D341Med (cell line): ENCODE results near the gene MED29.

Source experiments
- DNase-seq: peaks from one replicate; pipeline ENCODE4 v3.0.0; 2012; ENCODE audit warnings: low spot score

The MED29 gene, protein sequence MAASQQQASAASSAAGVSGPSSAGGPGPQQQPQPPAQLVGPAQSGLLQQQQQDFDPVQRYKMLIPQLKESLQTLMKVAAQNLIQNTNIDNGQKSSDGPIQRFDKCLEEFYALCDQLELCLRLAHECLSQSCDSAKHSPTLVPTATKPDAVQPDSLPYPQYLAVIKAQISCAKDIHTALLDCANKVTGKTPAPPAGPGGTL

GRCh38 chr19:39390751-39391437, at the start of gene MED29, which contains the start of gene PAF1:
TSS of gene MED29 (plus strand) at chr19:39391378. CDS start at chr19:39391423, 45 bp downstream.
TSS of gene PAF1 (minus strand) at chr19:39391106. CDS start at chr19:39390864, 242 bp downstream.
- peak; percentile 95 for DNase-seq

DNA sequence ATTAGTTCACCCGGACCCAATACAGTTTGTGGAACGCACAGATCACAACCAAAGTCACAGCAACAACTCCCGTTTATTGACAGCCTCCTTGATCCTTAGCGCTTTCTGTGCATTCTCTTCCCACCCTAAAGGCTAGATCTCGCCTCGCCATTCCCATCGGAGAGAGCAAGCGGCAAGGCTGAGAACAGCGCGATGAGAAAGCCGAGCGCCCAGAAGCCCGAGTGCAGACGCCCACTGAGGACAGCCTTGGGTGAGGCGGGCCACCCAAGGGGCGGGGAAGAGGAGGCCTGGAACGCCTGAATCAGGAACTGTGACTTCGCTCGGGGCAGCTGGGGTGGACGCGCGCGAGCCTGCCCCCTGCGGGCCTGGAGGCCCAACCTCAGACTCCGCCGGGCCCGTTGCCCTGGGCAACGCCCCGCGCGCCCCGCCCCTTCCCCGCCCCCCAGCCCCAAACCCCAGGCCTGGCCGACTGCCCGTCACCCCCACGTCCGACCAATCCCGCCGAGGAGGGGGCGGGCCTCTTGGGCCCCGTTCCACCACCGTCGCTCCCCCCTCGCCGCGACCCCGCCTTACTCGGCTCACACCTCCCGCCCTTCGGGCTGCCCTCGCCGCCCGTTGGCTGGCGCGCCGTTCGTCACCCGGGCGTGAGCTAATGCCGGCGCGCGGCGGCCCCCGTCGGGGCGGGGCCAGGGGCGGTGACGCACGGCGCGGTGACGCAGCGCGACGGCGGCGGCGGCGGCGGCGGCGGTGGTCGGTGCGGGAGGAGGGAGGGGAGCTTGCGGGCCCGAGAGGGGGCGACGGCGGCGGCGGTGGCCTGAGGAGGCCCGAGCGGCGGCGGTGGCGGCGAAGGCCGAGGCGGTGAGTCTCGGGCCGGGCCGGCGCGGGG, 49.2 kb upstream of the MED29 start, which contains the start of gene SAMD4B:
TSS of gene SAMD4B (plus strand) at position 703 of the 886 bp plus-strand sequence. CDS start 14,473 bp downstream, outside the sequence.
- peak; percentile 99 for DNase-seq

DNA sequence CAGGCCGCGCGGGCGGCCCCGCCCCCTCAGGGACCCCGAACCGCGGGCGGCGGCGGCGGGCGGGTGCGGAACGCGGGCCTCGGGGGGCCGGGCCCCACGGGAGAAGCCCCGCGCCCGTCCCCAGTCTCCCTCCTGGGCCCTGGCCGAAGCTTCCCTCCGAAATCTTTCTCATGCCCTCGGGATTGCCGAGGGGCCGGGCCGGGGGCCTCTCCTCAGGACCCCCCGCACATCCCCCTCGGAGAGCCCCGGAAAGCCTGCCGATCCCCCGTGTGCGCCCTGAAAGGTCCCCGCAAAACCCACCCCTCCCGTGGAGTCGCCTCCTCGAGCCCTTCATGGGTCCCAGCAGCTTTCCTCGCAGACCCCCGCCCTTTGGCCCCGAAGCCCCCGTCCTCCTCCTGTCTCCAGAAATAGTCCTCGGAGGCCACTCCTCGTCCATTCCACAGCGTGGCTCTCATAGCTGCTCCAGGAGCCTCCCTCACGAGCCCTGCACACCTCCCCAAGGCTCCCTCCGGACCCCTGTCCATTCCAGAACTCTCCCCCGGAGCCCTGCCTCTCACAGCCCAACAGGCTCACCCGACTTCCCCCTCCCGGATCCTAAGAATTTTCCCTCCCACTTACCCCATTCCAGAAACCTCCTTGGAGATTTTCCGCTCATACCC, 48.4 kb upstream of the MED29 start:
- no peak for DNase-seq

GRCh38 chr19:39345956-39346355, 45.2 kb upstream of the MED29 start:
- no peak for DNase-seq

GRCh38 chr19:39347332-39348164, 43.6 kb upstream of the MED29 start:
- no peak for DNase-seq

GRCh38 chr19:39349326-39349725, 41.9 kb upstream of the MED29 start:
- DNase-seq, result no peak

GRCh38 chr19:39350156-39350555, 41.0 kb upstream of the MED29 start:
- no peak for DNase-seq

DNA sequence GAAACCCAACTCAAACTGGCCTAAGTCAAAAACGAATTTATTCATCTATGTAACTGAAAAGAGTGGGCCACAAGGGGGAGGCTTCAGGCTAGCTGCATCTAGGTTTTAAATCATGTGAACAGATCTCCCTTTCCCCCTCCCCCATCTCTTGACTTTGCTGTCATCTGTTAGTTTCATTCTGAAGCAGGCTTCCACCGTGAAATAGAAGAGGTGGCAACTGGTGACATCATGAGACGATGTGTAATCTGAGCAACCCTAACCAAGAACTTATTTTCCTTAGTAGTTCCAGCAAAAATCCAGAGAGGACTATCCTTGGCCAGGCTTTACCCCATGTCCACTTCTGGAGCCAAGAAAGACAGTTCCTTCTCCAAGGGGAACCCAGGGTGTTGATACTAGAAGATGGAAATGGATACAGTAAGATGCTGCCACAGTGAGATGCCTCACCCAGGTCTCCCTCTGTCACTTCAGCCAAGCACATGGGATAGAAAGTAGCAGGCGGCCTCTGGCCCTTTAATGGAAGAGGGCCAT, 39.6 kb upstream of the MED29 start:
- no peak for DNase-seq

GRCh38 chr19:39352381-39353255, 38.6 kb upstream of the MED29 start:
- no peak for DNase-seq

DNA sequence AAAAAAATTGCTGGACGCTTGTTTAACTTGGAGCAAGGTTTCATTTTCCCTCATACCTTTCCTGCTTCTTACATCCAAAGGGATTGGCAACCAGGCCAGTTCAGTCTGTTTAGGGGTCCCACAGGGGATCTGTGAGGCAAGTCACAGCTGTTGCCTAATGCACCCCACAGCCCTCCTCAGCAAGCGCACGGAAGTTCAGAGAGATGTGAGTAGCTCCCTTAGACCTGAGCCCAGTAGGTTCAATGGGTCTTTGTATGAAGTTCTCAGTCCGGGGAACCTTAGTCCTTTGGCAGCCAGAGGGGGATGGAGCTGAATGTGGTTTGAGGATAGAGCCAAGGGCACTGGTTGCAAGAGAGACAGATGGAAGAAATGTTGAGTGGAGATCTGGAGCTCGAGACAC, 35.9 kb upstream of the MED29 start:
- no peak for DNase-seq

GRCh38 chr19:39356073-39356472, 35.1 kb upstream of the MED29 start:
- DNase-seq, result no peak

- DNase-seq, result no peak
These were observed 34.5 kb upstream of the MED29 start for GRCh38 chr19:39356647-39357046.

GRCh38 chr19:39359026-39359425, 32.2 kb upstream of the MED29 start:
- DNase-seq, result no peak

GRCh38 chr19:39360599-39360998, 30.6 kb upstream of the MED29 start:
- DNase-seq, result no peak

DNA sequence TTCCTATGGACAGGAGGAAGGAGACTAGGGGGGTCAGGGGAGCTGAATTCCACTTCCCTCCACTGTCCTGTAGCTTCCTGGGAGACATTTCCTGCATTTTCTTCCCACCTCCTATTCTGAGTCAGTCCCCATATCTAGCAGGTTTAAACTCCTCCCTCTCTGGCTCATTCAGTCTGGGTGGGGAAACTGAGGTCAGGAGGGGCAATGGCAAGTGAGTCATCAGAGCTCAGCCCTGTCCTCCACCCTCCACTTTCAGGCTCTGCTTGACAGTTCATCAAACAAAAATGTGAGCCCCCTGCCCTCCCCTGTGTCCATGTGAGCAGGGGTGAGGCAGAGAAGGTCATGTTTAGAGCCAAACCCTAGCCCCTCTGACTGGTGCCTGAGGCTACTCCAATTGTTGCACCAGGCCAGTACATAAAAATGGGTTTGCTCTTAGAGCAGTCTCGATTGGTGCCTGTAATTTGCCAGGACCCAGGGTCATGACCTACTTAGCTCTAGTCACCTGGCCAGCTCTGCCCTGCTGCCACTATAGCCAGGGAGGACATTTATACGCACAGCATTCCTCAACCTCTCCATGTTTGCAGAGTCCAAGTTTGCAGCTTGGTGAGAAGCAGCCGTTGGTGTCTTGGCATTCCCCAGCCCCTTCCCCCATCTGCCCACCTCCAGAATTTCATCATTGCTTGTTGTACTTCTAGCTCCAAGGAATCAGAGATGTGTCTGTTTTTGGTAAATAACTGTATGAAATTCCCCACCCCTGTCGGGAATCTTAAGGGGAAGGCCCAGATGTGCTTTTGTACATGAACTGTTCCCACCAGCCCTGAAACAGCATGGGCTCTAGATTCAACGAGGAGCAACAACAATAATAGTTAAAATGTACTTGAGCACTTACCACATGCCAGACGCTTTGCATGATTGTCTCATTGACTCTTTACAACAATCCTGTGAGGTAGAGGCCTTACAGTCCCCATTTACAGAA, 28.2 kb upstream of the MED29 start:
- DNase-seq, result no peak

- no peak for DNase-seq
These were observed 27.2 kb upstream of the MED29 start for GRCh38 chr19:39363901-39364457.

GRCh38 chr19:39365531-39365930, 25.6 kb upstream of the MED29 start:
- DNase-seq, result no peak

GRCh38 chr19:39369200-39369599, 22.0 kb upstream of the MED29 start:
- no peak for DNase-seq
